Hematopoietic multipotent progenitor cell treated with erythropoietin and hydrocortisone succinate and interleukin-3 and kit ligand, for 6 days (in vitro differentiated cells): ENCODE data around the gene AMOTL2.

ENCODE experiments used
- DNase-seq: peaks from one replicate; pipeline ENCODE4 v3.0.0-alpha.2; 2015

The AMOTL2 gene

GRCh38 chr3:134312873-134313846 is 61.1 kb downstream of the AMOTL2 start:
- DNase-seq = peak; percentile 24

GRCh38 chr3:134312072-134312872 is 62.0 kb downstream of the AMOTL2 start:
- DNase-seq = peak; percentile 15

DNA sequence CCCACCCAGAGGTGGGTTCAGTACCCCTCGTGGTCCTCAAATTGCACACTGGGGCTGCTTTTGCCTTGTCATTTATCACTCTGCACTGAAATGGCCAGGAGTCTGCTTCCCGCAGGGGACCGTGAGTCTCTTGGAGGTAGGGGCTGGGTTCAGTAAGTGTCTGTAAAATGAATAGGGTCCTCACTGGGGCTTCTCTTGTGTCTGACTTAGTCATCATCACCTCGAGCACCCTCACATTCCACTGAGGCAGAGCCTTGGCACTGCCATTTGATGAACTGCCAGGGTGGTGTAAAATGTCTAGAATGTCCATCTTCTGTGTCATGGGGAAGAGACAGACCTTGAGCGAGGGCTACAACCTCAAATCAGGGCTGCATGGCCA is 62.6 kb downstream of the AMOTL2 start:
- no peak for DNase-seq

DNA sequence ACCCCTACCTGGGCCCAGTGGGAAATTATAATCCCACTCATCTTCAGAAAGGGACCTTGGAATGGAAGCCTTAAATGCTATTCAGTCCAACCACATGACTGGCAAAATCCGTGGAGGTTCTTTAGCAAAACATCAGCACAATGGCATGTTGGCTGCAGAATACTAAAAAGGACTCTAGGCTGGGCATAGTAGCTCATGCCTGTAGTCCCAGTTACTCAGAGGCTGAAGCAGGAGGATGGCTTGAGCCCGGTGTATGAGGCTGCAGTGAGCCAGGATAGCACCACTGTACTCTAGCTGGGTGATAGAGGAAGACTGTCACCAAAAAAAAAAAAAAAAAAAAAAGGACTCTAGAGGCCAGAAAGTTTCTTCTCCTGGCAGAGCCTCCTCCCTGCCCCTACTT is 63.0 kb downstream of the AMOTL2 start:
- no peak for DNase-seq

GRCh38 chr3:134309987-134310700 is 64.1 kb downstream of the AMOTL2 start:
- DNase-seq = no peak

DNA sequence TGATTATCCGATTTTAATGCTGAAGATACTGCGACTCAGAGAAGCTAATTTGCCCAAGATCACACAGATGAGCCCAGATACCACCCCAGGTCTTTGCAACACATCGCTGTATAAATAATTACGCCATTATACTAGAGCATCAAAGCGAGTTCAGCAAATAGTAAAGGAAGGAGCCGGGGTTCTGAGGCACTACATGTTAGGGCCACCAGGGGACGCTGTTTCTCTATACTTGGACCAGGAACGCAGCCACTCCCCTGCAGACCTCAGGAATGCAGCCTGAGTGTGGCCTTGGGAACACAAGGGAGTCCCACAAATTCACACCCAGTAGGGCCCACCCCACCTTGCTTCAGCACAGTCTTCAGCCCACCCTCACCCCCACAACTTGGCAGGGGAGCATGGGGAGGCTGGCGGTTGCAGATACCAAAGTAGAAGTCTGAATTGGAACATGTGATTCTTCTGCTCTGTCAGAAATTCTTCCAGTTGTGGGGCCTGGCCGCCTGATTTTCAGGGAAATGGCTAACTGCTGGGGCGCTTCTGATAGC is 65.8 kb downstream of the AMOTL2 start:
- DNase-seq = peak; percentile 90

- no peak for DNase-seq
Measured at GRCh38 chr3:134307425-134307824, 66.8 kb downstream of the AMOTL2 start.

DNA sequence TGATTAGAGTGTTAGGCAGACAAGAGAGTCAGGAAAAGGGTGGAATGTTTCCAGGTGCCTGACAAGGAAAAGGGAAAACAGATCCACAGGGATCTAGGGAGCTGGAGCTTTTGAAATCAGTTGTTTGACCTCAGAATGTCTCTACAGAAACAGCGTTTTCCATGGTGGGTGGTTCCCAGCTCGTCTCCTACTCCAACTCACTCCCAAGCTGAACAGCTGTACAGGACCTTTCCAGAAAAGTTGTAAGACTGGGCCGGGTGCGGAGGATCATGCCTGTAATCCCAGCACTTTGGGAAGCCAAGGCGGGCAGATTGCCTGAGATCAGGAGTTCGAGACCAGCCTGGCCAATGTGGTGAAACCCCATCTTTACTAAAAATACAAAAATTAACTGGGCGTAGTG is 67.9 kb downstream of the AMOTL2 start:
- DNase-seq = no peak
